Thyroid gland (tissue), 4 donors: ENCODE measurements around the gene HRH3.

Experiments
- CTCF ChIP-seq, 6 experiments: fragments of 200-600 bp in 3 of 6; fragments of 450-650 bp in 3 of 6; sonication (generic) in 3 of 6; IDR thresholded peaks; one replicate each; pipeline ENCODE4 v1.5.1; 2016 to 2019; ENCODE audit warnings: antibody characterized with exemption in 6 of 6, mild to moderate bottlenecking in 2 of 6, inconsistent platforms in 1 of 6, moderate library complexity in 1 of 6
- POLR2A ChIP-seq, 2 donors: fragments of 450-650 bp; IDR thresholded peaks; one replicate each; pipeline ENCODE4 v1.6.1; 2017; ENCODE audit warnings: antibody characterized with exemption in 2 of 2, mild to moderate bottlenecking in 2 of 2, moderate library complexity in 1 of 2

DNA sequence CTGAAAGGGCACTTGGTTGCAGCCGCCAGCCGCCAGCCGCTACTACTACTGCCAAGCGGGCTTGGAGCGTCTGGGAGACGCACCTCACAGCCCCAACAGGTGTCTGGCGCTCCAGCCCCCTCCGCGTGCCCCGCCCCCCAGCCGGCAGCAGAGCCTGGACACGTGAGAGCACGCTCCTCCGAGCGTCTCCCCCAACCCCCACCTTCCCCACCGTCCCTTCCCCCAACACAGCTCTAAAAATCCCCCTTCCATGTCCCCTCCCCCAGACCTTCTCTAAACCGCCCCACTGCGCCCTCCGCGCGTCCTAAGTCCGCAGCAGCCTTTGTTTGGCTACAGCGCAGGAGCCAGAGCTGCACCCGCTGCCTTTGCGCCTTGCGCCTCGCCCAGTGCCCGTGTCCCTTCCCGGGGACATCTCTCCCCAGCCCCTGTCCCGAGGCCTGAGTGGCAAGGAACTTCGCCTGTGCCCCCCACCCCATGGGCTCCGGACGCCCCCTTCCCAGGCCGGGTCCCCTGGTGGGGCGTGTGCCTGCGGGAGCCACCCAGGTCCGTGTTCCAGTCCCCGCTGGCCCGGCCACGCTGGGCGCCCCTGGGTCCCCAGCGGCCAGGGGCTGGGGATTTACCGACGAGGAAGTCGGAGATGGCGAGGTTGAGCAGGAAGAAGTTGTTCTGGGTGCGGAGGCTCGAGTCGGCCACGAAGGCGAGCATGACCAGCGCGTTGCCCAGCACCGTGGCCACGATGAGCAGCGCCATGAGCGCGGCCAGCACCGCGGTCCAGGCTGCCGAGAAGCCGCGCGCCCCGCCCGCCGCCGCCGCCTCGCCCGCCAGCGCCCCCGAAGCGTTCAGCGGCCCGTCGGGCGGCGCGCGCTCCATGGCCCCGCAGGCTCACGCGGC, 732 bp downstream of the HRH3 start:
- TF ChIP-seq CTCF (IDR thresholded peaks at IDR 0.05) (no peak), POLR2A (IDR thresholded peaks at IDR 0.05) (no peak)
